HUDEP-2 (cell line): ENCODE results near the gene IRGQ.
"Not testable (repeated sequence)": the region's sequence is repeated elsewhere in the genome, so short reads cannot be mapped to it uniquely, and the experiment has no call there.

Experiments
- DNase-seq, 76 experiments: peaks; one replicate each; lab custom pipeline; 2025; ENCODE audit not compliant: unreplicated experiment in 76 of 76; lab: John Stamatoyannopoulos, UW

The IRGQ gene

DNA sequence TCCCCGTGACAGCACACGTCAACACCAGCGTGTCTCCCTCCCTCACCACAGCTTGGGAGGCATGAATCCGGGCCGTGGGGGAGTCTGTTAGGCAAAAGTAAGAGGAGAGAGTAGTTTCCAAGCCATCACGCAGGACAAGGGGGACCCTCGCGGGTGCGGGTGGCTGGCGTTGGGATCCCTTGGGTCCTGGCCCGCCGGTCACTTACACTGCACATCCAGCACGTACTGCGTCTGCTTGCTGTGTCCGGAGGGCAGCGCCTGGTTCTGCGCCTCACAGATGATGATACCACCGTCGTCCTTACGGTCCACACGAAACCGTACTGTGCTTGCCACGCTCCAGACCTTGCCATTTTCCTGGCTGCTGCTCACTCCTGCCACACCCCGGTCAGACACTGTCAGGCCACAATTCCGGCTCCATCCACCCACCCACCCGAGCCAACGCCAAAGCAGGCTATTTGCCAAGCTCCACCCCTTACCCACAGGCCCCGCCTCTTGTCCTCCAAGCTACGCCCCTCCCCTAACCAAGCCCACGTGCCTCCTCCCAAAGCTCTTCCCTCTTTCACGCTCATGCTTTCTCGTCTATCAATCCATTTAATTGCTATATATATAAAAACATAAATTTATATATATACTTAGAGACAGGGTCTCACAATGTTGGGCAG is 30.1 kb upstream of the IRGQ start:
- DNase-seq: peak in 71 of 76 experiments; percentile 15 to 93 (median 75)

DNA sequence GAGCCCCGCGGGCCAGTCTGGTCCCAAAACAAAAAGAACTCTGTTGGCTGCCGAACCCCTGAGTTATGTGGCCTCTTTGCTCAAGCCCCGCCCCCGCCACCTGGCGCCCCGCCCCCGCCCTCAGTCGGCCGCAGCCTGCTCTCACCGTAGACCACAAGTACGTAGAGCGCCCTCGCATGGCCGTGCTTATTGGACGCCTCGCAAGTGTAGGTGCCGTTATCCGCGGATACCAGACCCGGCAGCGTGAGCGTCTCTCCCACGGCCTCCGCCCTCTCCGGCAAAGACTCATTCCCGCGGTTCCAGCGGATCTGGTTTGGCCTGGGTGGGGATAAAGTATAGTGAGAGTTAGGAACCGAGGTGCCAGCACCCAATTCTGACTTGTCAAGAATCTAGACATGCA is 29.0 kb upstream of the IRGQ start:
- DNase-seq: peak in 75 of 76 experiments; percentile 57 to 96 (median 88)

GRCh38 chr19:43623889-43624670 is 28.1 kb upstream of the IRGQ start:
- peak in 67 of 76 experiments; percentile 18 to 86 (median 64) for DNase-seq

GRCh38 chr19:43622956-43623355 is 27.0 kb upstream of the IRGQ start:
- DNase-seq: no peak

DNA sequence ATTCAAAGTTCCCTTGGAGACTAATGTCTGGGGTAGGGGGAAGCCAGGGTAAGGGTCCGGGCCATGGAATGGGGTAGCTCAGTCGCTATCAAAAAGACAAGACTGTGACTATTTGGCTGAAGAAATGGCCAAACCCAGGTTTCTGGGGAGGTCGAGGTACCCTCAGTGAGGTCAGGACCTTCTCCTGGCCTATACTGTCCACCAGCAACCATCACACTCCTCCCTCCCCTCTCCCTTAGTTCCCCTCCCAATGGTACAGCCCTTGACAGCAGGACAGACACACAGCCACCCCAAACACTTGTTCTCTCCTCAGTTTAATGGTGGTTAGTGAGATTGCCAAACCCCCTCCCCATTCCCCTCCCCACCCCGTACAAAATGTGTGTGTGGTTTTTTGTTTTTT is 26.1 kb upstream of the IRGQ start:
- DNase-seq: no peak

- DNase-seq: no peak
These were observed 24.4 kb upstream of the IRGQ start for GRCh38 chr19:43620061-43621001.

- DNase-seq: peak in 75 of 76 experiments; percentile 33 to 97 (median 82)
These were observed 23.5 kb upstream of the IRGQ start, which contains the start of gene ZNF428 for GRCh38 chr19:43619262-43620060. TSS of gene ZNF428 (minus strand) at chr19:43619629. CDS start at chr19:43614304, 5,325 bp downstream.

- peak in 62 of 76 experiments; percentile 27 to 97 (median 70) for DNase-seq
These were observed 23.0 kb upstream of the IRGQ start for GRCh38 chr19:43618921-43619261.

DNA sequence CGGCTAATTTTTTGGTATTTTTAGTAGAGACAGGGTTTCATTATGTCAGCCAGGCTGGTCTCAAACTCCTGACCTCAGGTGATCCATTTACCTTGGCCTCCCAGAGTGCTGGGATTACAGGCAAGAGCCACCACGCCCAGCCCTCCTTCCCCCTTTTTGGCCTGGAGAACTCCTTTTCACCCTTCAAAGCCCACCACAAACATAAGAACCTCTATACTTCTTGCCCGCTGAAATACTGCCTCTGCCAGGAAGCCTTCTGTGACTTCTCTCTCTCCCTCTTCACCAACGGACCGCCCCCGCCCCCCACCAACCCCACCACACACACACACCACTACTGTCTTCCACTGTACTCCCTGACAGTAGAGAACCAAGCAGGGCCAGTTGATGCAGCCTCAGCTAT is 21.0 kb upstream of the IRGQ start:
- no peak for DNase-seq

DNA sequence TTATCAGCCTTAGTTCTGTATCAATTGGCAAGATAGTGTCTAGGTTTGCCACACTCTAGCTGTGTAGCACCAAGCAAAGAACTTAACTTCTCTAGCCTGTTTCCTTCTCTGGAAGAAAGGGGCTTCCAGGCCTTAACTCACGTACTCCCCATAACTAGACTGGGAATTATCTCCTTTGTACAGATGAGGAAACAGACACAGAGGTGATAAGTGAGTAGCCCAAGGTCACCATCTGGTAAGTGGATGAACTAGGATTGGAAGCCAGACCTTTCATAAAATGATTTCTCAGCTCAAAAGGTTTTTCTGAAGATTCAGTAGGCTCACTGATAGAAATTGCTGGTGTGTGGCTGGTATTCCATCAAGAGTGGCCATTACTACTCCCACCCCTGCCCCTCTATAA is 20.4 kb upstream of the IRGQ start:
- peak in 2 of 76 experiments; percentile 15 to 28 for DNase-seq

- no peak for DNase-seq
These were observed 16.4 kb upstream of the IRGQ start for GRCh38 chr19:43612374-43612773.

GRCh38 chr19:43611788-43612187 is 15.9 kb upstream of the IRGQ start, which contains the start of gene SRRM5:
TSS of gene SRRM5 (plus strand) at chr19:43612088. CDS start at chr19:43612122, 34 bp downstream.
- no peak for DNase-seq

- DNase-seq: no peak
These were observed 14.6 kb upstream of the IRGQ start for GRCh38 chr19:43610493-43610892.

- no peak for DNase-seq
These were observed 13.9 kb upstream of the IRGQ start for GRCh38 chr19:43609872-43610271.

- no peak for DNase-seq
These were observed 11.6 kb upstream of the IRGQ start for GRCh38 chr19:43607238-43608205.

- no peak for DNase-seq
These were observed 10.8 kb upstream of the IRGQ start for GRCh38 chr19:43606569-43607229.

- peak in 2 of 76 experiments; percentile 9 to 19 for DNase-seq
These were observed 10.1 kb upstream of the IRGQ start for GRCh38 chr19:43605875-43606568.

DNA sequence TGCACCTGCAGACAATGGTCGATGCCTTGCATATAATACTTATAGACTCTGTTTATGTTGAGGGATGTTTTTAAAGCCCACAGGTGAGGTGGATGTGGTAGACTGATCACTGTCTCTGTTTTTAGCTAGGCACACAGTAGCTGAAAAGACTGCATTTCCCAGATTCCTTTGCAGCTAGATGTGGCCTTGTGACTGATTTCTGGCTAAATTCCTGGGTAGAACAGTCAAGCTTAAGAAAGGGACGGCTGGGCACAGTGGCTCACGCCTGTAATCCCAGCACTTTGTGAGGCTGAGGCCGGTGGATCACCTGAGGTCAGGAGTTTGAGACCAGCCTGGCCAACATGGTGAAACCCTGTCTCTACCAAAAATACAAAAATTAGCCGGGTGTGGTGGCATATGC is 4.4 kb upstream of the IRGQ start:
- not testable (repeated sequence) for DNase-seq
